Mesothelial cell of epicardium (in vitro differentiated cells): ENCODE results near the gene ZSCAN22. TPM values are rescaled to one million over a fixed set of nuclear protein-coding genes. Genes with fewer than 3 reads are reported as not detected.

Source experiments
- DNase-seq, 2 experiments: peaks; one replicate each; pipeline ENCODE4 v3.0.0; 2021; ENCODE audit warnings: low spot score in 2 of 2; ENCODE audit not compliant: unreplicated experiment in 2 of 2
- H3K27ac Mint-ChIP-seq: 2 replicates; pipeline ENCODE4 v1.8.0; 2021; ENCODE audit warnings: mixed read lengths
- H3K27me3 Mint-ChIP-seq: 2 replicates; pipeline ENCODE4 v1.8.0; 2021; ENCODE audit warnings: low read depth, mixed read lengths
- H3K36me3 Mint-ChIP-seq: 2 replicates; pipeline ENCODE4 v1.8.0; 2021; ENCODE audit warnings: mixed read lengths
- H3K4me1 Mint-ChIP-seq: 2 replicates; pipeline ENCODE4 v1.8.0; 2021; ENCODE audit warnings: mixed read lengths
- H3K4me3 Mint-ChIP-seq: 2 replicates; pipeline ENCODE4 v1.8.0; 2021; ENCODE audit warnings: mild to moderate bottlenecking, moderate library complexity, mixed read lengths
- H3K9me3 Mint-ChIP-seq: 2 replicates; pipeline ENCODE4 v1.8.0; 2021; ENCODE audit warnings: mixed read lengths
- total RNA-seq: library from RNA; stranded (reverse); gene quantifications from 3 replicates; pipeline ENCODE4 v1.2.1, GENCODE V29; 2021
- TF ChIP-seq, protein P1 (sequence below): fragments of 200-600 bp; sonication (generic); IDR thresholded peaks from one replicate; pipeline ENCODE4 v1.5.0; 2021; ENCODE audit warnings: antibody characterized with exemption; ENCODE audit not compliant: unreplicated experiment

ZSCAN22 gene
- 3.6 to 3.8 TPM (median 3.7 TPM) in 3 replicates for total RNA-seq

DNA sequence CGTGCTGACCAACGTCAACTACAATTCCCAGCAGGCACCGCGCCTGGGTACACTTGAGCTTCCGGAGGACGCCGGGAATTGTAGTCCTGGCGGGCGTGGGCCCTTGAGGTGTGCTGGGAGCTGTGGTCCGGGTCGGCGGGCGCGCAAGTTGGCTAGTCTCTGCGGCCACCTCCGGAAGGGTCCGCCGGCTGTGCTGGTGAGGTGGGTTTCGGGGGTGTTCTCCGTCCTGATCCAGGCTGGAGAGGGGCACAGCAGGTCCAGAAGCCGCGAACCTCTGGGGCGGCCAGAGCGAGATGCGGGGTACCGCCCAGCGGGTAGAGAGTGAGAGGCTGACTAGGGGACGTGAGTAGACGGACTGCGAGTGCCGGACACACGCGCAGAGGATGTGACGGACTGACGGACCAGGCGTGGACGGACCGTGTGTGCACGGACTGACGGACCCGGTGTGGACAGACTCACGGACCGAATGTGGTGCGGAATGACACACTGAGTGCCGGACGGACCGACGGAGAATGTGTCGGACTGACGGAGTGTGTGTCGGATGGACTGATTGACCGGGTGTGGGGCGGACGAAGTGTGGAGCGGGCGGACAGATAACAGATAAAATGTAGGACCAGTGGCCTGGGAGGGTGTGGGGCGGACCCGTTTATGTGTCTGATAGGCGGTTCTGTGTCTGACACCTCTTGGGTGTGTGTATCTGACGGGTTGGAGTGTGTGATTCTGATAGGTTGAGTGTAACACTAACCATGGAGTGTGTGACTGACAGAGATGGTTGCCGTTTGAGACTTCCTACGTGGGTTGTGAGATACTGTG is at the start of gene ZSCAN22:
Gene ZSCAN22 (plus strand): TSS at position 81 of the 813 bp plus-strand sequence. CDS start 7,809 bp downstream, outside the sequence.
- DNase-seq = peak; percentile 81 to 86
- Mint-ChIP-seq H3K27ac (no peak within 1 kb of the TSS), H3K9me3 (no peaks in the 10 kb centered on the region), H3K4me3 (no peak within 1 kb of the TSS), H3K27me3 (no peaks in the 10 kb centered on the region), H3K4me1 (peaks cover 2% of the 10 kb centered on the region), H3K36me3 (no peaks in the 10 kb centered on the region)
- TF ChIP-seq, protein P1, sequence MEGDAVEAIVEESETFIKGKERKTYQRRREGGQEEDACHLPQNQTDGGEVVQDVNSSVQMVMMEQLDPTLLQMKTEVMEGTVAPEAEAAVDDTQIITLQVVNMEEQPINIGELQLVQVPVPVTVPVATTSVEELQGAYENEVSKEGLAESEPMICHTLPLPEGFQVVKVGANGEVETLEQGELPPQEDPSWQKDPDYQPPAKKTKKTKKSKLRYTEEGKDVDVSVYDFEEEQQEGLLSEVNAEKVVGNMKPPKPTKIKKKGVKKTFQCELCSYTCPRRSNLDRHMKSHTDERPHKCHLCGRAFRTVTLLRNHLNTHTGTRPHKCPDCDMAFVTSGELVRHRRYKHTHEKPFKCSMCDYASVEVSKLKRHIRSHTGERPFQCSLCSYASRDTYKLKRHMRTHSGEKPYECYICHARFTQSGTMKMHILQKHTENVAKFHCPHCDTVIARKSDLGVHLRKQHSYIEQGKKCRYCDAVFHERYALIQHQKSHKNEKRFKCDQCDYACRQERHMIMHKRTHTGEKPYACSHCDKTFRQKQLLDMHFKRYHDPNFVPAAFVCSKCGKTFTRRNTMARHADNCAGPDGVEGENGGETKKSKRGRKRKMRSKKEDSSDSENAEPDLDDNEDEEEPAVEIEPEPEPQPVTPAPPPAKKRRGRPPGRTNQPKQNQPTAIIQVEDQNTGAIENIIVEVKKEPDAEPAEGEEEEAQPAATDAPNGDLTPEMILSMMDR = no peak

DNA sequence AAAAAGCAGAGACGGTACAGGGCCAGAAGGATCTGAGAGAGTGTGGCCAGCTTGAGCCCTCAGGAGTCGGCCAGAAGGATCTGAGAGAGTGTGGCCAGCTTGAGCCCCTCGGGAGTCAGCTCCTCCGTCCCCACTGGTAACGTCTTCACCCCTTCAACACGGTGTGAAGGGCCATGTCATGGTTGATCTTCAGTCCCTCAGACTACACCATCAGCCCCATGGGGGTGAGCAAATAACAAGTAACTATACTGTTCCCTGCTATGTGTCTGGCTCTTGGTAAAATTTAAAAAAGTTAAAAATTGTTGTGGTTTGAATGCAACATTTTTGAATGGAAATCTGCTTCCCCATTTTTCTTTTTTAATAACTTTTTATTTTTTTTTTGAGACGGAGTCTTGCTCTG is 49.6 kb upstream of the ZSCAN22 start:
- TF ChIP-seq, protein P1 = no peak
- peaks cover 35% of the 10 kb centered on the region for H3K4me1 Mint-ChIP-seq
- DNase-seq = no peak
- peaks cover 19% of the 10 kb centered on the region for H3K9me3 Mint-ChIP-seq
- peak overlapping the region; percentile 44 for H3K4me3 Mint-ChIP-seq
- peaks cover 54% of the 10 kb centered on the region for H3K36me3 Mint-ChIP-seq
- no peak overlapping the region for H3K27ac Mint-ChIP-seq
- no peaks in the 10 kb centered on the region for H3K27me3 Mint-ChIP-seq

DNA sequence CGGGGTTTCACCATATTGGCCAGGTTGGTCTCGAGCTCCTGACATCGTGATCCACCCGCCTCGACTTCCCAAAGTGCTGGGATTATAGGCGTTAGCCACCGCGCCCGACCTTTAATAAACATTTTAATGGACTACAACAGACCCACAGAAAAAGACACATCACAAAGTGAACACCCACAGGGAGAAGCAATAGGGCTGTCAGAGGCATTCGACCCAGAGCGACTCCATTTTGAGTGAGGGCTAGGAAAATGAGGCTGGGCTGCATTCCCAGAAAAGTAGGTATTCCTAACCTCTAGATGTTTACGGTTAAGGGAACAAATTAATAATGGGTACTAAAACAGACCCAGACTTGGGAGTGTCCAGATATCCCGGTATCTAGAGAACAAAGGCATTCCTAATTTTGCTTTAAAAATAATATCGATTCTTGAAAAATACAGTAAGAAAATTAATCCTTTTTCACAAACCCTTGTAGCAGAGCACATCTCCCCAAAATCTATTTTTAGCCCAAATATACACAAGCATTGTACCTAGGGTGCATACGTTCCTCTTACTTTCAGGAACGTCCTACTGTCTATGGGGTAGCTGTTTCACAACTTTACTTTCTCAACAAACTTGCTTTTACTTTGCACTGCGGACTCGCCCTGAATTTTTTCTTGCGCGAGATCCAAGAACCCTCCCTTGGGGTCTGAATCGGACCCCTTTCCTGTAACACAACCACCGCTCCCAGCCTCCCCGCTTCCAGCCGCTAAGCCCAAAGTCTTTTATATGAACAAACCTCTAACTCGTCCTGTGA is 48.9 kb upstream of the ZSCAN22 start:
- peak overlapping the region; percentile 96 for H3K4me3 Mint-ChIP-seq
- peaks cover 37% of the 10 kb centered on the region for H3K4me1 Mint-ChIP-seq
- H3K27me3 Mint-ChIP-seq = no peaks in the 10 kb centered on the region
- peak overlapping the region; percentile 99 for H3K27ac Mint-ChIP-seq
- TF ChIP-seq, protein P1 = no peak
- no peak for DNase-seq
- peaks cover 46% of the 10 kb centered on the region for H3K36me3 Mint-ChIP-seq
- H3K9me3 Mint-ChIP-seq = peaks cover 19% of the 10 kb centered on the region

DNA sequence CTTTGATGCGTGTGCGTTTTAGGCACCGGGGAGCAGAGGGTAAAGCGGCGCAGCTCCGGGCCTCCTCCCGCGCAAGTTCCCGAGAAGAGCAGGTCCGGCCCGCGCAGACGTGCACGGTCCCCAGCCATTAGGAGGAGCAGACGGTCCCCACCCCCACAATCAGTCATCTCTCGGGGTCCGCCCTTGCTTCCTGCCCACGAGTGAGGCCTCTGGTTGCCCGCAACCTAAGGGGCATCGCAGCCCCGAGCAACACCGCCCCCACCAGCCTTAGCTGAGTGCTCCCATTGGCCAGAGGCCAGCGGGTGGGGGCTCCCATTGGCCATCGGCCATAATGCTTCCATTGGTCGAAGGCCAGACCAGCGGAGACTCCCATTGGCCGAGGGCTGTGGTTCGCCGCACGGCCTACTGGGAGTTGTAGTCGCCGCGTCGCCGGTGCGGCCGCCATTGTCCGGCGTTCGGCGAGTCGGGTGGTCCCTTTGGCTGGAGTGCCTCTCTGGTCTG is 48.2 kb upstream of the ZSCAN22 start, which contains the start of gene ZNF8:
Gene ZNF8 (plus strand): TSS at position 415 of the 501 bp plus-strand sequence. CDS start 127 bp downstream, outside the sequence.
- H3K9me3 Mint-ChIP-seq = peaks cover 19% of the 10 kb centered on the region
- DNase-seq = peak; percentile 96 to 98
- H3K27ac Mint-ChIP-seq = peak within 1 kb of the TSS; percentile 99
- TF ChIP-seq, protein P1 = no peak
- peaks cover 45% of the 10 kb centered on the region for H3K36me3 Mint-ChIP-seq
- peaks cover 37% of the 10 kb centered on the region for H3K4me1 Mint-ChIP-seq
- H3K27me3 Mint-ChIP-seq = no peaks in the 10 kb centered on the region
- peak within 1 kb of the TSS; percentile 96 for H3K4me3 Mint-ChIP-seq

DNA sequence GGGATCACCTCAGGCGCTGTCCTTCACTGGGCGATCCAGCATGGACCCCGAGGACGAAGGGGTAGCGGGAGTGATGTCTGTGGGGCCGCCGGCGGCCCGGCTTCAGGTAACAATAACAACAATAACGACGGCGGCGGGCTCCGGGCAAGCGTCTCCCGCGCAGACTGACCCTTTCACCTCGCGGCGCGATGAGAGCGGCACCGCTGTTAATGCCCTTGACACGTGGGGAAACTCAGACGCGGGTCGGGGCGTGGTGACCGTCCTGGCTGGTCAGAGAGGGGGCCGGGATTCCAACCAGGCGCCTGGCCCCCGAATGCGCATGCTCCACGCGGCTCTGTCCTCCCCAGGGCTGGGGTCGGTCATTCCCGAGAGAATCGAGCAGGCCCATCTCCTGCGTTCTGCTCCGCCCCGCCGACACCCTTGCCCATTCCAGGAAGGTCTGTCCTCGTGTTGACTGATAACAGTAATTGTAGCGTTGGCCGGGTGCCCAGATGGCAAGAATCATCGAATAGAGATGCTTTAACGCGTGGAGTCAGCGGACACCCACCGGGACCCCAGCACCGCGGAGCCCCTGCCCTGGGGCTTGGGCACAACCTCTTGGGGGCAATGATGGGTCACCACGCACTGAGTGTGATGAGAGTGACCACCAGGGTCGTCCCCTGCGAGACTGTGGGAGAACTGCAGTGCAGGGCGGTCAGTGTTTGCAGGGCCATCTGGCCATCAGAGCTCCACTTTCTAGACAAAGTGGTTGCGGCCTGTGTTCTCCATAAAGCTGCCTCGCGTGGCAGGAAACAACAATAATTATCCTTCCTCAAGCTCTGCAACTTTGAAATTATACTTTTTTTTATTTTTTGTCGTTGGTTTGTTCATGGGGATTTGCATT is 47.5 kb upstream of the ZSCAN22 start:
- TF ChIP-seq, protein P1 = no peak
- Mint-ChIP-seq H3K4me3 (peak overlapping the region; percentile 96), H3K27me3 (no peaks in the 10 kb centered on the region), H3K4me1 (peaks cover 37% of the 10 kb centered on the region), H3K27ac (peak overlapping the region; percentile 99), H3K9me3 (peaks cover 16% of the 10 kb centered on the region), H3K36me3 (peaks cover 42% of the 10 kb centered on the region)
- DNase-seq = peak; percentile 86 to 91
